GM12878 (cell line): ENCODE data around the gene LIN28B. TPM values are rescaled to one million over a fixed set of nuclear protein-coding genes. Genes with fewer than 3 reads are reported as not detected.

Source experiments
- CEBPZ ChIP-seq: fragments of 150-350 bp; IDR thresholded peaks from 2 replicates; pipeline ENCODE4 v1.6.1; 2016; ENCODE audit warnings: low read depth, low read length
- EED ChIP-seq: sonication (generic); IDR thresholded peaks from 2 replicates; pipeline ENCODE4 v1.6.1; 2016; ENCODE audit warnings: antibody characterized with exemption, low read depth
- EZH2 ChIP-seq: IDR thresholded peaks from 2 replicates; pipeline ENCODE4 v1.6.1; 2012; ENCODE audit warnings: low read depth, mild to moderate bottlenecking, control low read depth, inconsistent platforms, low read length, borderline replicate concordance; ENCODE audit not compliant: control insufficient read depth
- IRF4 ChIP-seq: IDR thresholded peaks from 2 replicates; pipeline ENCODE4 v1.6.1; 2011; ENCODE audit warnings: low read depth, low read length
- JUNB ChIP-seq: IDR thresholded peaks from 2 replicates; pipeline ENCODE4 v1.6.1; 2016; ENCODE audit warnings: antibody characterized with exemption, mild to moderate bottlenecking
- LARP7 ChIP-seq: fragments of 450-650 bp; IDR thresholded peaks from 2 replicates; pipeline ENCODE4 v1.6.1; 2017; ENCODE audit warnings: mild to moderate bottlenecking
- NR2C2 ChIP-seq: IDR thresholded peaks from 2 replicates; pipeline ENCODE4 v1.6.1; 2011; ENCODE audit warnings: borderline replicate concordance, low read depth; ENCODE audit not compliant: control insufficient read depth, insufficient read length
- REST ChIP-seq: IDR thresholded peaks from 2 replicates; pipeline ENCODE4 v1.6.1; 2012; ENCODE audit warnings: mild to moderate bottlenecking, low read depth, low read length
- RUNX3 ChIP-seq: IDR thresholded peaks from 2 replicates; pipeline ENCODE4 v1.6.1; 2012; ENCODE audit warnings: low read length, inconsistent platforms
- SP1 ChIP-seq: IDR thresholded peaks from one replicate; pipeline ENCODE4 v1.6.1; 2011; ENCODE audit warnings: low read depth, low read length
- SPI1 ChIP-seq: IDR thresholded peaks from 2 replicates; pipeline ENCODE4 v1.6.1; 2011; ENCODE audit warnings: low read depth, mild to moderate bottlenecking, low read length, moderate library complexity, borderline replicate concordance; ENCODE audit not compliant: insufficient read depth
- polyA plus RNA-seq, 11 experiments: library from polyadenylated mRNA; depleted of rRNA in 4 of 11; unstranded in 6 of 11; stranded (reverse) in 5 of 11; fragments of >200 nt; fragmentation: Nextera tagmentation in 4 of 11; fragmentation: Illumina TruSeq in 1 of 11; extraction: Ambion mirVana in 4 of 11; extraction: Trizol in 1 of 11; gene quantifications; 1 replicate in 1 of 11; 2 replicates in 10 of 11; pipeline versions ENCODE4 v1.2.1 to v1.2.3, GENCODE V29; 2011 to 2016; ENCODE audit warnings: inconsistent platforms in 2 of 11, missing spikeins in 2 of 11, low read depth in 1 of 11
- total RNA-seq, 4 experiments: library from RNA; depleted of rRNA in 3 of 4; stranded (reverse); fragments of >200 nt in 3 of 4; fragmentation: Illumina TruSeq in 1 of 4; extraction: Trizol in 1 of 4; gene quantifications; 2 replicates each; pipeline versions ENCODE4 v1.2.1 to v1.2.3, GENCODE V29; 2013 to 2021

Gene LIN28B
- total and polyA plus RNA-seq, 10 of the 15 experiments (the other 5 are each of a cell fraction or from before 2014, with no cell fraction given) = 0.01 to 2.4 (median 0.09) TPM; not detected in 6

GRCh38 chr6:104969108-104969507, 12.2 kb downstream of the LIN28B start (continued):
- TF ChIP-seq REST = no peak
- TF ChIP-seq SPI1 = no peak
- no peak for TF ChIP-seq CEBPZ
- no peak for TF ChIP-seq IRF4
- no peak for TF ChIP-seq EZH2
- no peak for TF ChIP-seq JUNB
- no peak for TF ChIP-seq NR2C2
- TF ChIP-seq EED = no peak
- no peak for TF ChIP-seq LARP7
- TF ChIP-seq RUNX3 = no peak
- TF ChIP-seq SP1 = no peak
